HG02885 (cell line): ENCODE data around the gene KCNJ6.
A peak's percentile ranks its signal among the peaks of the same experiment; 100 is the strongest.

ENCODE experiments used
- ATAC-seq: cut with Tn5 transposase; IDR thresholded peaks from one replicate; pipeline ENCODE4 v1.9.1; 2021; ENCODE audit warnings: mild to moderate bottlenecking; ENCODE audit not compliant: unreplicated experiment, poor library complexity

The KCNJ6 gene

DNA sequence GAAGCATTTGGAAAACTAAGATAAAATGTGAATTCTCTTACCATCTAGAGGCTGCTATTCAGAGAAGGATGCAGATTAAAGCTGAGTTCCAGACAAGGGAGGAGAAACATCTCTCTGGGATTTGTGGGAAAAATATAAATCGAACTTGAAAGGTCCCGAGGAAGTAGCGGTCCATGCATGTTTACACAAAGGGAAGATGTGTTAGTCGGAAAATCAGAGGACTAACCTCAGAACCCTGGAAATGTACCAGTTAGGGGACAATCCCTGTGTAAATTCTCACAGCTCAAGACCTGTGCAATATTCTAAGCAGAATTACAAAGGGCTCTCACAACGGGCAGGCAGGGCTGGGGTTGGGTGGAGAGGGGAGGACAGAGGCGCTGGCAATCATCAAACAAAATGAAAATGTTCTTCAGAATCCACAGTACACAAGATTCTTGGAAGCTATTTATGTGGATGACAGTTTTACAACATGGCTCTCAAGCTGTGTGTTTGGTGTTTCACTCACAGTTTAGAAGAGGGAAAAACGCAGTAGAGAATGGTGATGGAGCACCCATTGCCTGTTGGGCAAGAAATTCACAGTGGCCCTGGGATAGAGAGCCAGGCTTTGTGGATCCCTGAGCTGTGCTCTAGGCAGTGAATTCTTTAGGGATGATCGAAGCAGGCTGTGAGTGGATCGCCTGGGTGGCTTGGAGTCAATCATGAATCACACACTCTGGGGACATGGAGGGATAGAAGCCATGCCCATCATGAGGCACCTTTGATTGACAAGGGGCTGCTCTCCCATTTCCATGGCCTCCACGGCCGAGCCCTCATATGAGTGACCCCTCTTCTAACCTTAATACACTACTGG is 47.6 kb downstream of the KCNJ6 start:
- ATAC-seq: no peak

DNA sequence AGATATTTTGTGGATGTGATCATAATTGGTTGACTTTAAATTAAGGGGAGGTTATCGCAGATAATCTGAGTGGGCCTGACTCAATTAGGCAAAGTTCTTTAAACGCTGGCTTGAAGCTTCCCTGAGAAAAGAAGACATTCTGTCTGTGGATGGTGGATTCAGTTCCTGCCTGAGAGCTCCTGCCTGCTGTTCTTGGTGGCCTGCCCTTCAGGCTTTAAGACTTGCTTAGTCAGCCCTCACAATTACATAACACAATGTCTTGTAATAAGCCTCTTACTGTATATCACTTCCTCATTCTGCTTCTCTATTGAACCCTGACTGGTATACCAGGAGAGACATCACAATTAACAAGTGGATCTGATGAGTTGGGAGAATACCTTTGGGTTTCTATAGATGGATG is 50.2 kb downstream of the KCNJ6 start:
- no peak for ATAC-seq

DNA sequence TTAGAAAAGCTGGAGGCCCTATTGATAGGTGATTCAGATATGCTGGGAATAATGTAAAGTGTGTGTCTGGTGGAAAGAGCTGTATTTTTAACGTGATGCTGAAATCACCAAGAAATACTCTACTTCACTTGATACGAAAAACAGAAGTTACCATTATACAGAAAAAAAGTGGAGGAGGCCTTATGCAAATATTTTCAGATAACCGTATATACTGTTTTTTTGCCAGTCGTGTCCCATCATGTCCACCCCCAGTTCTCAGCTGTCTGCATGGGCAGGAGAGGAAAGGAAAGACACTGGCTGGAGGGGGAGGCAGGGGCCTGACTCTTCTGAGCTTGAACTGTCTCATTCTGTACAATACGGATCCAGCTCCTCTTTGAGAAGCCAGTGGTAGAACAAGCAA is 51.1 kb downstream of the KCNJ6 start:
- ATAC-seq: no peak

DNA sequence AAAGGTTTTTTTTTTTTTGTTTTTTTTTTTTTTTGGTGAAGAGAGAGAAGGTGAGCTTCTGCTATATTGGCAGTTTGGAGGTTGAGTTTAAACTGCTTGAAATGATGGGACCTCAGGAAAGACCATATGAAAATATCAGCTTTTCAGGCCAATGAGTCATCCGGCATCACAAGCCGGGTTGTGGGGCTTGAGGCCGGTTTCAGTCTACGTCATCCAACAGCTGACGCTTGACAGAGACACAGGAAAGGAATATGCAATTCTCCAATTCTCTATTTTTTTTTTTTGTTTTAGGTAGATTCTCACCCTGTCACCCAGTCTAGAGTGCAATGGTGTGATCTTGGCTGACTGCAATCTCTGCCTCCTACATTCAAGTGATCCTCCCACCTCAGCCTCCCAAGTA is 52.4 kb downstream of the KCNJ6 start:
- no peak for ATAC-seq

DNA sequence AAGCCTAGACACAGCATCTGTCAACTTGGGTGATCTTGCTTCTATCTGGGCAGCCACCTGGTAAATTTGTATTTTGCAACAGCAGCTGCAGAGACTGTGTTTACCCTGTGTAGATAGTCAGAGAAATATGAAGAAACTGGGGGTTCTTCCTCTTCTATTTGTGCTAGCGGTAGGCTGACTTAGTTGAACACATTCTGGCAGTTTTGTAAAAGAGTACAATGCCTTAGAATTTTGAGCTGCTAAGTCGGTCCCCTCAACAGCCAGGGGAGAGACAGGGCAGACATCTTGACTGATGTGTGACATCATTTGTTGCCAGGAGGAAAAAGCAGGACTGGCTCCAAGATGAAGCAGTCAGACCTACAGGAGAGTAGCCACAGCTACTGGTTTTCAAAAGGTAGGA is 53.7 kb downstream of the KCNJ6 start:
- peak; percentile 62 for ATAC-seq

DNA sequence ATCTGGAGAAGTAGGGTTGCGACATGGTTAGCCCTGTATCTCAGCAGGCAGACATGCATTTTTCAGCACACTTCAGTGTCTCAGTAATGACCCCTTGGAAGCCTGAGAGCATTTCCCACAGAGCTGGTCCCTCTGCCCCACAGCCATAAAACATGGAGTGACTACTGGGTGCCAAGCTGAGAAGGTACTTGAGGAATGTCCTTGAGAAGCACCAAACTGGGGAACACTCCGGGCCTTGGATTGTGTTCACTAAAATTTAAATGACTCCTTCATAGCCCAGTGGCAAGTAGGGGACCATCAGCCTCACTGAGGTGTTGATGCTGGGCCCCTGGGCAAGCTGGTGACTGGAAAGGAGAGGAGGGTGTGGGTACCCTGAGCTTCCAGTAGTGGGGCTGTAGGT is 54.7 kb downstream of the KCNJ6 start:
- no peak for ATAC-seq

DNA sequence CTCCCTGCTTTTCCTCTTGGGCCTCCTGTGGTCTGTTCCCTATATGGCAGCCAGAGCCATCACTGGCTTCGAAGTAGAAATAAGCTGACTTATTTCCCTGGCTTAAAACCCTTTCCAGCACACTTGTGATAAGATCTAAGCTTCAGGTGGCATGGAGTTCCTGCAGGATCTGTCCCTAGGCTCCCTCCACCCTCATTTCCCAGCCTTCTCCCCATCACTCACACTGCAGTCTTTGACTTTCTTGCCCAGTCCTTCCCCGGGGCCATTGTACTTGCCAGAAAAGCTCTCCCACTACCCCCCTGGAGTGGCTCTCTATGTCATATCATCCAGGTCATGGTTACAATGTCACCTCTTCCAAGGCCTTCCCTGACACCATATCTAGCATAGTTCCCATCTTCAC is 55.8 kb downstream of the KCNJ6 start:
- no peak for ATAC-seq

DNA sequence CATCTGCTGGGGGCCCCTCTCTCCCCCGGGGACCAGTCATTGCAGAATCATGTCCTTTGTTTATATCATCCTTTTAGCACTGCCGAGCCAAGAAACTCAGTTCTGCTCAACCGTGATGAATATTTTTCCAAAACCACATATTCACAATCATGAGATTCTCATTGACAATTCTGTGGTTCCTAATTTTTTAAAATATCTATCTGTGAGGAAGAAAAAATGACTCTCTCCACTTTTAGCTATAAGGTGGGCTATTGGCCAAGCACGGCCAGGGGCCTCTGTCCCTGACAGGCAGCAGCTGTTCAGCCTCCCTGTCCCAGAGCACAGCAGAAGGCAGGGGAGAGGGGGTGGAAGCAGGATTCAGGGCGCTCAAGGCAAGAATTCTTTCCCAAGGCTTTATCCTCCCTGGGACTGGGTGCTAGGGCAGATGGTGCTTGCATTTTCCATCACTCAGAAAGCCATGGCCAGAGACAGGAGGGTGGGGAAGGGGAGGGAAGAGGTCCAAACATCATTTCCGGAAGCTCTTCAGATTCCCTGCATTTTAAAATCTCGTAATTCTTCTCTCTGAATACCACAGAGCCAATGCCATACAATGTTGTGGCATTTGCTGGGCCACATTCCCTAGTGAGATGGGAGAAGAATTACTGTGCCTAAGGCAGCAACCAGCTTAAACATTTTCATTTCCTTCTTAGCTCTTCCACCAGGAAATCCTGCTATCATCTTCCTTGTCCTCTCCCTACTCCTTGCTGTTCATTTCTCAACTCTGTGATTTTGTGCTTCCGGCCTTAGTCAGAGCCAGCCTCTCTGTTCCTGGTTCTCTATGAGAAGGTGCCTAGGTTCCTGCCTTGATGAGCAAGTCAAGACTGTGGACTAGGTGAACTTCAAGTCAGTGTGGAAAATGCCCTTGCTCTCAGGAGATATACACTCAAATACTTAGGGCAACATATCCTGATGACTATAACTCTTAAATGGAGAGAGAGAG is 60.3 kb downstream of the KCNJ6 start:
- no peak for ATAC-seq

DNA sequence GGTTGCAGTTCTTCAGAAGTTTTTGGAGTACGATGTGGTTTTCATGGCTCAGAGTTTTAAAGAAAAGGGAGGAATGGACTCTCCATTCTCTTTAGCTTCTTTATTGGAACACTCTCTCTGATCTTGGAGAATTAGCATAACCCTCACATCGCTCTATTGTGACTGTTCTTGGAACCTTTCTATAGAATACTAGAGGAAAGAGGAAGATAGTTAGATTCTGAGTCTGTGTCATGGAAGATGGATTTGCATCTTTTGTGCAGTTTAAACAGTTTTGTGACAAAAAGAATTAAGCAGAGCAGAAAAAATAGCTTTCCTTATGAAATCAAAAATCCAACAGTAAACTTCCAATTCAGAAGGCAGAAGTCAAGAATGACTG is 61.0 kb downstream of the KCNJ6 start:
- no peak for ATAC-seq

DNA sequence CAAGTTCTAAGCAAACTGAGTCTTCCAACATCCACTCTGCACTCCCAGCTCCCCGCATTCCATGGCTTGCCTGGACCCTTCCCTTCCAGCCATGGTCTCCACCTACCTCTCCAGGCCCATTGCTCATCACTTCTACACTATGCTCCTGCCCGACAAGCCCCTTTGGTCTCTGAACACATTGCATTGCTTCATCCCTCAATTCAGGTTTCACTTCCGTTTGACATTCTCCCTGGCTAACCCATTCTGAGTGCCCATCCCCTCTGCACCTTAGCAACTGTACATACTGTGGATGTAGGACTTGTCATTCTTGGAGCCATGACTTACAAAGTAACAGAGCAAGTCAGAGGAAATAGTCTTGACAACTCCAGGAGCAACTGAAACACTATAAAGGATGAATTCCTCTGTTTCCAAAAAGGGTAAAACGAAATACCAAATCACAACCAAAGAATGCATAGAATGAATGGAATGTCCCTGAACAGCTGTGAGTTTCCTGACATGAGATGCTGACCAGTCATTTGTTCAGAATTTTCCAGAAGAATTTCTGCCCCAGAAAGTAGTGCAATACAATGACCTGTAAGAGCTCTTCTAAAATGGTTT is 66.7 kb downstream of the KCNJ6 start:
- no peak for ATAC-seq

DNA sequence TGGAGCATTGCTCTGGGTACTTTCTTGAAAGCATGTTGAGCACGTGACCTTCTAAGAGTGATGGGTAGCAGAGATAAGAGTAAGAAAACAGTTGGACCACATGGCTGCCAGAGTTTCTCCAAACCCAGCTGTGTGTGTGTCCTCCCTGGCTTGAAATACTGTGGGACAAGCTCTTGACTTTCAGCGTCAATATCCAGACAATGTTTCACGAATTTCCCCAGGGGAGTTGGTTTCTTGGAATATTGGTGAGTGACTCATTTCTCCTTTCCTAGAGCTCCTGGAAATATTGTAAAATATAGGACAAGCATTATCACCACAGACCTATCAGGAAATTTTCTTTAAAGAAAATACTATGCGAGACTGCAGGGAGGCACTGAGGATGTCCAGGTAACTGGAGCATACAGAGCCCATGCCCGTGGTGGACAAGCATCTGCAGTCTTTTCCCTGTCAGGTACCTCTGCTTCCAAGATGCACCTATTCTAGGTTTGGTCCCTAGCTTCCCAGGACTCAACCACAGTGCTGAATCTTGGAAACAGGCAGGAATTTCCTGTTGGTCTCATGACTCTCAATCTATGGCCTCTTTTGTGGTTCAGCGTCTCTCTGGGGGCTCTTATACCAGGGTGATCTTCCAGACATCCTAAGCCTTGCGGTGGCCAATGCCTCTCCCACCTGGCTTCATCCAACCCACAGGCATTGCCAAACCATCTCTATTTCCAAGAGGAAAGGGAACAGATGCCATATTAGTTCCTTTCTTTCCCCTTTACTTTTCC is 67.4 kb downstream of the KCNJ6 start:
- ATAC-seq: no peak

DNA sequence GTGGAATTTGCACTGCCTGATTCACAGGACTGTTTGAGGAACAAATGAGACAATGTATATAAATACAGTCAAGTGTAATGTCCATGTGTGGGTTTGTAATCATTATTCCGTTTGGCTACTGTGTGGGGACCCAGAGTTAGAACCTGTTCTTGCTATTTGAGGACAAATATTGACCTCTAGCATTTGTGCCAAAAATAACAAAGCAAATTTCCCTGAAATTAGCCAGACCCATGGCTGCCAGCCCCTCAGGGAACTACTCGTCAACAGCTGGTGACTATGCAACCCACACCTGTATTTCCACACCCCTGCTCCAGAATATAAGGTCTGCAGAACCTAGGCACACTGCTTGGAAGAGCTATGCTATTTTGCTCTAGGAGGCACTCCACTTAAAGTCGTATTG is 70.7 kb downstream of the KCNJ6 start:
- ATAC-seq: no peak

DNA sequence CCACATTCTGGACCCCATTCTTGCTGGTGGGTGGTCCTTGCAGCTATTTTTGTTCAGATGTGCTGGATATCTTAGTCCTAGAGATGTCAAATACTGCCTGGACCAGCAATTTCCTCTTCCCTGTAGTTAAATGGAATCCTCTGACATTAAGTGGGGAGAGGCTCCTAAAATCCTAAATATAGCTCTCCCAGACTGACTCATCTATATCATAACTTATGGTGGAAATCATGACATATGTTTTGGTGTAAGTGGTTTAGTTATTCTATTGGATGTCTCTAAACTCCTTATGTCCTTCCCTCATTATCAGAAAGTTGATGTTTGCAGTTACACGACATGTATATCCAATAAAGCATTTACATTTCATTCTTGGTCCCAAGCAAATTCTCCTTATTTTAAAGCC is 73.1 kb downstream of the KCNJ6 start:
- ATAC-seq: no peak

DNA sequence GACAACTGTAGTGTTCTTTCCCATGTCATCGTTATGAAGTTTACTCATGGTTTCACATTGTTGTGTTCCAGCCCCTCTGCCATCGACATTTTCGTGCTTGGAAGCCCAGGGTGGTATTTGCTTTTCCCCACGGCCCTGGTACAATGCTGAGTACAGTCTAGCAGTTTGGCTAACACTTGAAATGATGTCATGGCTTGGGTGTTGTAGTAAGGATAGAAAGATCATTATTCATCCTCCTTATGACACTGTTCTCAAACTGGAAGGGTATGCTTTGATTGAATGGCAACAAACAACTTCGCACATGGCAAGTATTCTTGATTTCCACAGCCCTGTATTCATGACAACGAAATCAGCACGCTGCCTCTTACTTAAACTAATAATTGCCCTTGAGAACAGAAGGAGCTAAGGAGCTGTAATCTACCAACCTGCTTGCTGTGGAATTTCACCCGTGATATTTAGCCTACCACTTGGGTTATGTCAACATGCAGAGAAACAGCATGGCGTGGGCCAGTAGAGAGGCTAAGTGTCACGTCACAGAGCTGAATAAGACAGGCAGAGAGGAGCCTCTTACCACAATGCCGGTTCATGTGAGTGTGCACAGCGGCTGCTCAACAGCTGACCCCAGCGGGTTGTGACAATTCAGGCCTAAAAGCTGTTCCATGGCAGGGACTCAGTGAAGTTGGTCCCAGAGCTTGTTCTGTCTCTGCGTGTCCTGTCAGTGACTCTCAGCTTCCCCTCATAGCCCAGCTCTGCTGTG is 73.9 kb downstream of the KCNJ6 start:
- no peak for ATAC-seq

DNA sequence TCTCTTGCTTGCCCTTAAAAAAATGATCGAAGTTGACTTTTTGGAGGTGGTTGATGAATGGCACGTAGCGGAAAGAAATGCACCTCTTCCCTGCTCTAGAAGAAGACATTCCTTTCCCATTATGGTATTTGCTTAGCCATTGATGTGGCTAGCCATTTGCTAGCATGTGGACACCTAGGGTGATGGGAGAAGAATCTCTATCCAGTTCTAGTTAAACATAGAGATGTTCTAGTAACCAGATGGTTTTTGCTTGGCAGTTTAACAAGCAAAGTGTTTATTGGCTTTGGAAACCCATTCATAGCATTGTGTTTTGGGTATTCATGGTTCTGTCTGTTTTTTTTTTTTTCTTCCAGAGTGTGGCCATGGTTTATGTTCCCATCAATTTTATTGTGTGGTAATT is 78.9 kb downstream of the KCNJ6 start:
- ATAC-seq: no peak

DNA sequence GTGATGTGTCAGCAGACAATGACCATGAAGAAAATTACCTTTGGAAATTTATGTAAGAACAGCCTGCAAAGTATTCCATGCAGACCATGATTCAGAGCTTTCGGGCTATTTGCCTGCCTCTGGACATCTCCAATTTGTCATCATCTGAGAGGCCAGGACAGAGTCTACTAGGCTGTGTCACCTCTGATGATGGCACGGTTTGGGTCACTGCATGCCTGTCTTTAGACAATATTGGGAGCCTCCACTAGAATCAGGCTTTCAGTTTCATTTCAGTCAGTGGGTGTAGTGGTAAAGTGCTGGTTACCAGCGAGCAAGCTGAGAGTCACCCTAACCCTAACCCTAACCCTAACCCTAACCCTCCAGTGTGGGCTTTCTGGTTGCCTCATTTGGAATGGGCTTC is 80.8 kb downstream of the KCNJ6 start:
- ATAC-seq: no peak

DNA sequence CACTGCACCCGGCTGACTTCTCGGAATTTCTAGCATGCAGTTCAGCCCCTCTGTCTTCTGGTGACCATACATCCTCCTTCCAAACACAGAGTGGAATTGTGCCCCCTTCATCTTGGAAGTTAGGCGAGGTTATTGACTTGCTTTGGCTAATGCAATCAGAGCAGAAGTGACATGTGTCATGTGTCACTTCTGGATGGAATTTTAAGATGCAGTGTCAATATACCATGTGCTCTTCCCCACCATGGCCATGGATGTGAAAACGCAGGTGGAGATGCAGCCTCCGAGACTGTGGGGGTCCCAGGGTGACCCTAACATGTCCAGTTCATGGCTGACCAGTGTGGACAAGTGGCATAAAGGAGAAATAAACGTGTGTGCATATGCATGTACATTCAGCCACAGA is 83.0 kb downstream of the KCNJ6 start:
- ATAC-seq: no peak

DNA sequence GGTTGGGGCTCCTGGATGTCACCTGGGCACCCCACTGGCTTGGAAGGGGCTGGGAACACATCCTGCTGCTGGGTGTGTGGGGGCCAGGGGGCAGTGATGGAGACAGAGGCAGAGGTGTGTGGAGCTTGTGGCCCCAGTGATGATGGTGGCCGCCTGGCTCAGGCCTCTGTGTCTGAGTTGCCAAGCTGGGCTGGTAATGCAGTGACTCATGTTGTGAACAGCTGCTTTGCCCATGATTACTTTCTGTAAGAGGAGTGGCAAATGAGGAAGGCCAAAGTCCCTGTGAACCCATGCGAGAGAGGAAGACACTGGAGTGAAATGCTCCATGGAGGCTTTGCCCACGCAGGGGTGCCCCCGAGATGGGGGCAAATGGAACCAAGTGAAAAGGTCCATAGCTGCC is 86.8 kb downstream of the KCNJ6 start:
- ATAC-seq: no peak

DNA sequence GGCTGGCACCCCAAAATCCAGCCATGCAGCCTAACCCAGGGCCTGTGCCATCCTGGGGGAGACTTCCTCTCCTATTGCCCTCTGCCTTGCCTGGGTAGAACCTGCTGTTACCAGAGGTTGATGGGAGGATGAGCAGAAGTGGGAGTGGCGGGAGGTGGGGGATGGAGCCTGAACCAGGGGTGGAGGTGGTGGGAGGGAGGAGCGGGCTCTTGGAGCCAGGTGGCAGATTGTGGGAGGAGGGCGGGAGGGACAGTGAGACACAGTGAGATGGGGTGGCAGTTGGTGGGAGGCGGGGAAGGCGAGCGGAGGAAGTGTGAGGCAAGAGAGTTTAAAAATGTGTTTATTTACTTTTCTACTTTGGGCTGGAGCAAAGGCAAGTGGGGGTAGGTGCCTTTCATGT is 87.3 kb downstream of the KCNJ6 start:
- ATAC-seq: no peak

DNA sequence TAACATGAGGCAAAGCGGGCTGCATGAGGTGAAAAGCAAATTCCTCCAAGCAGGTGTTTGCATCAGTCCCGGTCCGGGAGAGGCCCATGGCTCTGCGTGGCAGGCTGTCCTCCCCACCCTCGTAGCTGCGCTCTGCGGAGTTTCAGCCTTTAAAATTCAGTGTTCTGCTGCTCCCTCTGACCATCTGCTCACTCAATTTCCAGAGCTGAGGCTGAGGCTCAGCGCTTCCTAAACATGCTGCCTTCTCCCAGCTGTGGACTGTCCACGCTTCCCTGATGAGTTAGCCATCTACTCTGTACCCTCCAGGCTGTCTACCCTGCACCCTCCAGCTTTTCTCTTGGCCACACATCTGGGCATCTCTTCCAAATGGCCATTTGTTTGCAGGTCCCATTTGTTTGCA is 87.7 kb downstream of the KCNJ6 start:
- ATAC-seq: no peak
